ENCODE results near the gene CRISPLD2. TPM values are rescaled to one million over a fixed set of nuclear protein-coding genes. Genes with fewer than 3 reads are reported as not detected.

CRISPLD2 gene
- polyA plus RNA-seq, 1 experiment = 103 TPM

DNA sequence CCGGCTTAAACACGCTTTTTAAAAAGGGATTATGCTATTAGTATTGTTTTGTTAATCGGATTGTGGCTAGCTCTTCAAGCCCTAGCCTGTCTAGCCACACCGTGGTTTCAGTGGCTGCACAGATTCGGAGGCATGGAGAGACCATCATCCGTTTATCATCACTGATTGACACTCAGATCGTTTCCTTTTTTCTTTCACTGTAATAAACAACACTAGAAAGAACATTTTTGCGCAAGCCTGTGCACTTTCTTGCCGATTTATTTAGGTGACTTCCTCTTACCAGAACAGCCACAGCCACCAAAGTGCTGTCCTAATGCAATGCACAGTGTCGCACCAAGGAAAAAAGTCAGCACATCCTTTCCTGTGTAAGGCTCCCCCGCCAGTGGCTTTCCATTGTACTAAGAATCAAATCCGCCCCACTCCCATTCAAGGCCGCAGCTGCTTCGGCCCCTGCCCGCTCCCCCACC lies 78.2 kb downstream of the CRISPLD2 start:
- ChIA-PET CTCF (no interaction called here), POLR2A (no interaction called here)
- H3K27ac ChIP-seq (ENCODE audit: low read depth, low read length) = no peak overlapping the region
- no peak overlapping the region for H3K4me3 ChIP-seq (ENCODE audit: low read depth, low read length)
- peaks cover 8% of the 10 kb centered on the region; the same call in 1 of the 2 replicates for H3K9me3 ChIP-seq (ENCODE audit: control insufficient read depth, insufficient read depth, low read length)
- no peak for DNase-seq (ENCODE audit: low read depth, low spot score)
- H3K27me3 ChIP-seq (ENCODE audit: control insufficient read depth, insufficient read depth, low read length) = no peaks in the 10 kb centered on the region
- TF ChIP-seq, protein P1, sequence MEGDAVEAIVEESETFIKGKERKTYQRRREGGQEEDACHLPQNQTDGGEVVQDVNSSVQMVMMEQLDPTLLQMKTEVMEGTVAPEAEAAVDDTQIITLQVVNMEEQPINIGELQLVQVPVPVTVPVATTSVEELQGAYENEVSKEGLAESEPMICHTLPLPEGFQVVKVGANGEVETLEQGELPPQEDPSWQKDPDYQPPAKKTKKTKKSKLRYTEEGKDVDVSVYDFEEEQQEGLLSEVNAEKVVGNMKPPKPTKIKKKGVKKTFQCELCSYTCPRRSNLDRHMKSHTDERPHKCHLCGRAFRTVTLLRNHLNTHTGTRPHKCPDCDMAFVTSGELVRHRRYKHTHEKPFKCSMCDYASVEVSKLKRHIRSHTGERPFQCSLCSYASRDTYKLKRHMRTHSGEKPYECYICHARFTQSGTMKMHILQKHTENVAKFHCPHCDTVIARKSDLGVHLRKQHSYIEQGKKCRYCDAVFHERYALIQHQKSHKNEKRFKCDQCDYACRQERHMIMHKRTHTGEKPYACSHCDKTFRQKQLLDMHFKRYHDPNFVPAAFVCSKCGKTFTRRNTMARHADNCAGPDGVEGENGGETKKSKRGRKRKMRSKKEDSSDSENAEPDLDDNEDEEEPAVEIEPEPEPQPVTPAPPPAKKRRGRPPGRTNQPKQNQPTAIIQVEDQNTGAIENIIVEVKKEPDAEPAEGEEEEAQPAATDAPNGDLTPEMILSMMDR (IDR thresholded peaks at IDR 0.05; ENCODE audit: low read depth, low read length) = no peak

DNA sequence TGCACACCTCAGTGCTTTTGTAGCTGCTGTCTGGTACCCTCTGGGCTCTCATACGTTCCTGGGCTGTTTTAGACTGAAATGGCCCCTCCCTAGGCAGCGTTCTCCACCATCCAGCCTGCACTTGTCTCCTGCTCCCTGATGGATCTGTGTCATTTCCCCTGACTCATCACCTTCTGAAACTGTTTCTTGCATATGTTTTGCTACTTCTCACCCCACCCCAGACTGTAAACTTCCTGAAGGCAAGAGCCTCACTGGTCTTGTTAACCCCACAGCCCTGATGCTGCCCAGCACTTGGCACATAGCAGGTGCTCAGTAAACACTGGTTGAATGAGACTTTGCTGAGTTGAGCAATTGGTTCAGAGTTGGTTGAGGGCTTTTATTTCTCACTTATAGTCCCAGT lies 78.7 kb downstream of the CRISPLD2 start:
- no peaks in the 10 kb centered on the region for H3K27me3 ChIP-seq (ENCODE audit: control insufficient read depth, insufficient read depth, low read length)
- no peak overlapping the region for H3K4me3 ChIP-seq (ENCODE audit: low read depth, low read length)
- TF ChIP-seq, protein P1 (IDR thresholded peaks at IDR 0.05; ENCODE audit: low read depth, low read length) = no peak
- no peak for DNase-seq (ENCODE audit: low read depth, low spot score)
- H3K9me3 ChIP-seq (ENCODE audit: control insufficient read depth, insufficient read depth, low read length) = peaks cover 7% of the 10 kb centered on the region; the same call in 1 of the 2 replicates
- ChIA-PET CTCF (no interaction called here), POLR2A (no interaction called here)
- no peak overlapping the region for H3K27ac ChIP-seq (ENCODE audit: low read depth, low read length)

DNA sequence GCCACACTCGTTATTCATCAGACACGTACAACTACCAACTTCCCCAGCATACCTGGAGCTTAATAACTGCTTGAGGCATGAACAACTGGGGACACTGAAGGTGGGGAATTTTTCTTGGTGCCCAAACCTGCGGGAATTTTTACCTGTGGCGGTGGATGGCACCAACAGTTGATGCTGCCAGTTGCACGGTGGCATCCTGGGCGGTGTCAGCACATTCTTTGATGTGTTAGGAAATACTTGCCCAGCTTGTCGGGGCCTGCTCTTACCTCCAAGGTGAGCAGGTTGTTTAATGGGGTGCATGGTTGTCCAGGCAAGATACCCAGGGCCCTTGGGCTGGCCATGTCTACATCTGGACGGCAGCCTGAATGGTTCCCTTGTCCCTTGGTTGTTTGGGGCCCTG lies 79.6 kb downstream of the CRISPLD2 start:
- DNase-seq (ENCODE audit: low read depth, low spot score) = no peak
- no peak overlapping the region for H3K27ac ChIP-seq (ENCODE audit: low read depth, low read length)
- no peak overlapping the region for H3K4me3 ChIP-seq (ENCODE audit: low read depth, low read length)
- TF ChIP-seq, protein P1 (IDR thresholded peaks at IDR 0.05; ENCODE audit: low read depth, low read length) = no peak
- H3K9me3 ChIP-seq (ENCODE audit: control insufficient read depth, insufficient read depth, low read length) = peaks cover 4% of the 10 kb centered on the region; the same call in 1 of the 2 replicates
- ChIA-PET POLR2A (no interaction called here), CTCF (no interaction called here)
- H3K27me3 ChIP-seq (ENCODE audit: control insufficient read depth, insufficient read depth, low read length) = no peaks in the 10 kb centered on the region

DNA sequence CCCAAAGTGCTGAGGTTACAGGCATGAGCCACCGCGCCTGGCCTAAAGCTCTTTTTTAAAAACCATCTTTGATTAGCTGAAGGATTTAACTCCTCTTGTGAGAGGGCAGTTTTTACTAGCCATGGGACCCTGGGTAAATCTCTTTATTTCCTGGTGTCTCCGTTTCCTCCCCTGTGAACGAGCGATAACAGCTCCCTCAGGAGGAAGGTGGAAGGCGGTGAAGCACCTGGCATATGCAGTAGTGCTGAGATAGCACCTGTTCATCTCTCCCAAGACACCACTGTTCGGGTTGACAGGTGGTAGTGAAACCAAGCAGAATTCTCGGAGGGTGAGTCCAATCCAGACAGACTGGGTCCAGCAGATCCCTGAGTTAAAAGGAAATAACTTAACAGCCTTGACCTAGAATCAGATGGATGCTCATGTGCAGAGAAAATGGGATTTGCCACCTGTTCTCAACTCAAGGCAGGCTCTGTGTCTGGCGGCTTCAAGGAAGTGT lies 86.2 kb downstream of the CRISPLD2 start:
- Histone ChIP-seq H3K27me3 (ENCODE audit: control insufficient read depth, insufficient read depth, low read length) (no peaks in the 10 kb centered on the region), H3K9me3 (ENCODE audit: control insufficient read depth, insufficient read depth, low read length) (no peaks in the 10 kb centered on the region), H3K27ac (ENCODE audit: low read depth, low read length) (no peak overlapping the region), H3K4me3 (ENCODE audit: low read depth, low read length) (no peak overlapping the region)
- CTCF ChIA-PET = interaction anchor here (1.0 kb wide), 1 partner anchor 46 kb away, joined by 4 read pairs; no protein-coding TSS in a partner anchor
- POLR2A ChIA-PET = no interaction called here
- TF ChIP-seq, protein P1 (IDR thresholded peaks at IDR 0.05; ENCODE audit: low read depth, low read length) = no peak
- no peak for DNase-seq (ENCODE audit: low read depth, low spot score)

DNA sequence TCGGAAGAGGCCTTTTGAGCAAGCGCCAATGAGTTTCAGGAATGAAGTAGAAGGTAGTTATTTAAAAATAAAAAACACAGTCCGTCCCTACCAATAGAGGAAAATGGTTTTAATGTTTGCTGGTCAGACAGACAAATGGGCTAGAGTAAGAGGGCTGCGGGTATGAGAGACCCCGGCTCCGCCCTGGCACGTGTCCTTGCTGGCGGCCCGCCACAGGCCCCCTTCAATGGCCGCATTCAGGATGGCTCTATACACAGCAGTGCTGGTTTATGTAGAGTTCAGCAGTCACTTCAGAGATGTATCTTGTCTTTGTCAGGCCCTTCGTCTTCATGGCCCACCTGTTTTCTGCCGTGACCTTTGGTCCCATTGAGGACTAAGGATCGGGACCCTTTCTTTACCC lies 87.3 kb downstream of the CRISPLD2 start:
- TF ChIP-seq, protein P1 (IDR thresholded peaks at IDR 0.05; ENCODE audit: low read depth, low read length) = no peak
- Histone ChIP-seq H3K9me3 (ENCODE audit: control insufficient read depth, insufficient read depth, low read length) (no peaks in the 10 kb centered on the region), H3K27me3 (ENCODE audit: control insufficient read depth, insufficient read depth, low read length) (no peaks in the 10 kb centered on the region), H3K27ac (ENCODE audit: low read depth, low read length) (no peak overlapping the region), H3K4me3 (ENCODE audit: low read depth, low read length) (no peak overlapping the region)
- DNase-seq (ENCODE audit: low read depth, low spot score) = no peak
- CTCF ChIA-PET = interaction anchor here (0.6 kb wide), 1 partner anchor 65 kb away, joined by 17 read pairs; no protein-coding TSS in a partner anchor
- POLR2A ChIA-PET = no interaction called here

Data from AG04450 (cell line).